Mesenteric fat pad (tissue), 1 donor: ENCODE measurements around the gene SUSD1. TPM values are rescaled to one million over a fixed set of nuclear protein-coding genes. Genes with fewer than 3 reads are reported as not detected.
"Not testable (repeated sequence)": the region's sequence is repeated elsewhere in the genome, so short reads cannot be mapped to it uniquely, and the experiment has no call there.

Experiments
- DNase-seq: peaks from one replicate; pipeline ENCODE4 v3.0.0-alpha.2; 2020; ENCODE audit warnings: low spot score
- total RNA-seq: library from RNA; stranded (reverse); fragmentation: NEBNext Ultra II Directional; extraction: Animal tissue kit (Norgen Biotek cat#: 25700); gene quantifications from one replicate; pipeline ENCODE4 v1.2.1, GENCODE V29; 2021
- donor health status: DM: yes; HTN: yes; CAD: no.

Gene SUSD1
- total RNA-seq, 1 donor from 2014 or later = 18.9 TPM

DNA sequence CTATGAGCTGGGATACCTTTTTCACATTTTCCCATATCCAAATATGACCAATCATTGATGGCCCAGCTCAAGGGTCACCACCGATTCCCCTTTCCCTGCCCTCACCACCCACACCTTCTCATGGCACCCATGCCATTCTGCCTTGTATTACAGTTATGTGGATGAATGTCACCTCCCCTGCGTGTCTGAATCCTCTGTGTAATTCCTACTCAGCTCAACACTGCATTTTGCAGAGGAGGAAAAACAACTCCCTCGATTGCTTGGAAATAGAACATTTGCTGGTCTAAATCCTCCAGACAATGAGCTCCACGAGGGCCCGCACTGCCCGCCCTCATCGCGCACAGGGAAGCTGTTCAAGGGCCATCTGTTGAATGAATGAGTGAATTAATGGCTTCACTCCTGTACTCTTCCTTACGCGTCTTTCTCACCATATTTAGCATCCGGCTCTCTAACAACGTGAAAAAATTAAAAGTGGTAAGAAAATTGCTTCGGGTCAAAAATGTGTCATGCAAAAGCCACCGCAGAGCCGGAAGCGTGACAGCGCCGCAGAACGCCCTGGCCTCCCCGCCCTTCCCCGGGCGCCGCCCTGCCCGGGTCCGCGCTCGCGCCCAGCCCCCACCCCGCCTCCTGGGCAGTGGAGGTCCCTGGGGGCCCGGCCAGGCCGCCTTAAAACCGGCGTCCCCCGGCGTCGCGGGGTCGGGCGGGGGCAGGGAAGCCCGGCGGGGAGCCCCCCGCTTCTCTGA is 704 bp downstream of the SUSD1 start:
- DNase-seq = peak; percentile 92

DNA sequence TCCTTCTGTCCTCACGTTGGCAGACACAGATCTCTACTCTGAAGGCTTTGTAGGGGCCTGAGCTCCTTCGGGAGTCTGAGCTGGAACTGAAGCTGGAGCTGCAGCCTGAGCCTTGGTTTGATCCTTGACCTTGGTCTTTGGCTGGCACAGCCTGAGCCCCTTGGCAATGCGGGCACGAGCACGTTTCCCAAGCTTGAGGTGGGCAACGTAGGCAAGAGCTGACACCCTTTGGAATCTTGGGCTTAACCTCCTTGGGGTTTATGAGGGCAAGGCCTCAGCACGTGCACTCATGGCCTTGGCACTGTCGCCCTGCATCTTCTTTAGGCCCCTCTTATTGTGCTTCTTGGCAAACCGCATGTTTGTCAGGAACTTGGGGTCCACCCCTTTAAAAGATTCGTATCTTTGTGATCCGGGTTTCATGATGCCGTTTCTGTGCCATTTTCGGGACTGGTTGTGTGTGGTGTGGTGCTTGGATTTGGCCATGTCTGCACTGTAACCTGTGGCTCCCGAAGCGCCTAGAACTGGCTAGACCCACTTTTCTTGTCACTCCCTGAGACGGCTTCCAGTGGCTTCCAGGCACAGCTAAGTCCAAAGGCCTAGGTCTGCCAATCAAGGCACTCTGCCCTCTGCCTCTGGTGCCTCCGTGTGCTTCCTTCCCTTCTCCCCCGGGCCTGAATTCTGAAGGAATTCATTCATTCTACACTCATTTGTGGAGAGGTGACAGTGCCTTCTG is 1.4 kb downstream of the SUSD1 start:
- no peak for DNase-seq

DNA sequence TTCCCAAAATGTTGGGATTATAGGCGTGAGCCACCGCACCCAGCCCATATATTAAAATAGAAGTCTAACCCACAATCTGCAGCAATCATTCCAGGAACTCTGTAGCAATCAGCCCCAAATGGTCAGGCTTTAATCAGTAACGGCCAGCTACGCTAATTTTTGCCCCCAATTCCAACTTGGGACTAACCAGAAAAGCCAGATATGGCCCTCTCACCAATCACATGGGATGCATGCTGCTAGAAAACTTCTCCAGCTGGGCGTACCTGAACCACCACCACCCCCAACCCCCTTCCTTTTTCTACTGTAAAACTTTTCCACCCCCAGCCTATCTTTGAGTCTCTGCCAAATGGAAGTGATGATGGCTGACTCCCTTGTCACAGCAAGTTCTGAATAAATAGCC is 4.1 kb downstream of the SUSD1 start:
- no peak for DNase-seq

DNA sequence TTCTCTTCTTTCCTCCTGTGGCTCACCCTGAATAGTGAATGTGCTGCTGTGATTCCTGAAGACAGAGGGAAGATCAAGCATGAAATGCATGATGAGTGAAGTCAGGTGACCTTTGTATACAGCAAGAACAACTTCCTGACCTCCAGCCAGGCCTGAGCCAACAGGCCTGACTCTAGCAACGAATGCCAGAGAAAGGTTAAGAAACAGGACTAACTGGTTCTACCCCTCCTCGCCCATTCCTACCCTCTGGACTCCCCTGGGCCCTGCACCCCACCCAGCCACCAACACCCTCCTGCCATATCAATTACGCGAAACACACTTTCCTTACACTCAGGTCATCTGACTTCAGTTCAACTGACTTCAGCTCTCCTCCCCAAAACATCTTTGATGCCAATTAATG is 4.9 kb downstream of the SUSD1 start:
- DNase-seq = no peak

DNA sequence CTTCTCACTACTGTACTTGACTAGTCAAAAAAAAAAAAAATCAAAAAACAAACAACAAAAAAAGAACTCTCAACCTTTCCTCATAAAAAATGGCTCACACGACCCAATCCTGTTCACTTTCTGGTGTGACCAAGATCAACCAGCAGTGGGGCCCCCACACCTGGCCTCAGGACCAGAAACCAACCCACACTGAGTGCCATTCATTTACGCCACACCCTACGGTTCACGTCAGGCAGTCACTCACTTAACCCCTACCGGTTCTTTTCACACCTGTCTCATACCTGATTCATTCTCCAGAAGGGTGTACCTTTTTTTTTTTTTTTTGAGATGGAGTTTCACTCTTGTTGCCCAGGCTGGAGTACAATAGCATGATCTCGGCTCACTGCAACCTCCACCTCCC is 5.7 kb downstream of the SUSD1 start:
- DNase-seq = no peak

DNA sequence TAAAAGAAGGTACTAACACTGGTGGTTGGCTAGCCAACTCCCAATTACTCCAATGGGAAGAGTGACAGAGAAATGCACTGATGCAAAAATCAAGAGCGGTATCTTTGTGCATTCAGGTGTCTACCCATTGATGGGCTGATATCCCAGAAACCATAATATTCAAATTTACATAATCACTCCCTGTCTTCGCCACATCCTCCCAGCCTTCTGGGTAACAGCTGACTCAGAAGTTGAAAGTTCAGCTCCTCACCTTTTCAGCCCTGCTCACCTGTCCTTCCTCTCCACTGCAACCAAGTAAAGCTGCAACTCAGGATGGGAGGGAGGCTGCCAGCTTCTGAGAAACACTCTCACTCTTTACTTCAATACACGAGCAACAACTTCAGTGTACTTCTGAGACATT is 6.9 kb downstream of the SUSD1 start:
- DNase-seq = no peak

DNA sequence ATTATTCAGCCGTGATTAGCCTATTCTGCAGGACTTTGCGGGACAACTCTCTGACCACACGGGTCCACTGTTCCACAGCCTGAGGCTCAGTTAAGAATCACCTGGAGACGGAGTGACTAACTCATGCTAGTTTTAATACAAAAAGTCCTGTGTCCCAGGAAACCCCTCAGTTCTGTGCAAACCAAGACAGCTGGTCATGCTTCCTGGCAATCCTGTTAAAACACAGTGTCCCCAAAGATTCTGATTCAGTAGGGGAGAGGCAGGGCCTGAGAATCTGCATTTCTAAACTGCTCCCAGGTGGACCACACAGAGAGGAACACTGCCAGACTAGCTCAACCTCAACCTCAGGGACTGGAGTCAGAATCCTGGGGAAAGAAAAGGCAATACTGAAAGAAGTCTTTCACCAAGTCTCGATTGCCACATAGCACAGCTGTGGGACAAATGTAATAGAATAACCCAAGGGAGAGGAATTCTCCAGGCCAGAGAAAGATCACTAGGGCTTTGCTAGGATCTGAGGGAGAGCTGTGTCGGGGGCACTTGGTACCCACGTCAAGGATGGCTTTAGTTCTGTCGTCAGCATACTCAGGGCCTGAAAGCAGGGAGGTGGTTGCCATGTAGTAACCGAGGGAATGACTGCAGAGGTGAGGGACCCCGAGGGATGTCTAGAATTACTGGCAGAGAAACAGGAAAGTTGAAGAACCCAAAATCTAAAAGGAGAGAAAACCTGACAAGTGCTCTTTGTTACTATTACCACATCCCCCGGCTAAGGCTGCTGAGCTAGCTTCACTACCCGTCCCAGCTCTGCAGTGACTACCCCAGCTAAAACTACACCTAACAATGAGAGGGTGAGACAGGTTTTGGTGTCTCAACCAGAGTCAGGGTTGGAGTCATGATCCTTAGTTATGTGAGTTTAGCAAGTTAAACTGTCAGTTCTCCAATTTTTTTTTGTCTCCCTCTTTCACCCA is 8.6 kb downstream of the SUSD1 start:
- no peak for DNase-seq

DNA sequence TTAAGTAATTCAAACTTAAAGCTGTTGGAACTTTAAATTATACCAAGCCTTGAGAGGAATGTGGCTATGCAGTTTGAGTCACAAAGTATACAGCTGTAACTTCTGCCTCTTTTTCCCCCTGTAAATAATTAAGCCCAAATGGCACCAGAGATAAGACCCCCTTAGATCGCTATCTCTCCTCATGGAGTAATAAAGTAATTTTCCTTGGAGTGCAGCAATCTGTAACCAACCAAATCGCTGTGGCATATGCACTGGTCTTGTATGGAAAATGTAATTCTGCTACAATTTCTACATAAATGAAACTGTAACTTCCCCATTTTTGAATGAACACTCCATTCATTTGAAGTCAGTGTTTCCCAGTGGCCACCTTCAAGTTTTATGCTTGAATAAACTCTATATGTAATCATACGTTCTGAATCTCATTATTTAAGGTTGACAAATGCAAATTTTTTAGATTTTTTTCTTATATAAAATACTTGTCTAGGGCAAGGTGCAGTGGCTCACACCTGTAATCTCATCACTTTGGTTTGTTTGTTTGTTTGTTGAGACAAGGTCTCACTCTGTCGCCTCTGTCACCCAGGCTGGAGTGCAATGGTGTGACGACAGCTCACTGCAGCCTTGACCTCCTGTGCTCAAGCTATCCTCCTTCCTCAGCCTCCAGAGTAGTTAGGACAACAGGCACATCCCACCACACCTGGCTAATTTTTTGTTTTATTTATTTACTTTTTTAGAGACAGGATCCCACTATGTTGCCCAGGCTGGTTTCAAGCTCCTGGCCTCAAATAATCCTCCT is 12.3 kb downstream of the SUSD1 start:
- DNase-seq = no peak

DNA sequence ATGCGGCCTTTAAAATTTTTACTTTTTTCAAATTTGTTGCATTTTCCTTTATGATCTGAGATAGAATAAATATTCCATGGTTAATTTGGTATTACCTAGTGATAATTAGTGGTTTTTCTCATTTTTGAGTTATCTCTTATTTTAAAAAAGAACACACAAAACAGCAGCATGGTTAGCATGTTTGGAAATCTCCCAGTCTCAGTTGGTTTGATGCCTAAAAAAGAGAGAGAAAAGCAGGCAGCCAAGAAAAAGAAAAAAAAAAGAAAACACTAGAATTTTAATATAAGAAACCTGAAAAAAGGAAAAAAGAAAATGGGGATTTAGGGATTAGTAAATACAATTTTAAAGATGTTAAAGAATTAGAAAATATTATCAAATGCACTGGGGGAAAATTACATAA is 15.3 kb downstream of the SUSD1 start:
- DNase-seq = no peak

DNA sequence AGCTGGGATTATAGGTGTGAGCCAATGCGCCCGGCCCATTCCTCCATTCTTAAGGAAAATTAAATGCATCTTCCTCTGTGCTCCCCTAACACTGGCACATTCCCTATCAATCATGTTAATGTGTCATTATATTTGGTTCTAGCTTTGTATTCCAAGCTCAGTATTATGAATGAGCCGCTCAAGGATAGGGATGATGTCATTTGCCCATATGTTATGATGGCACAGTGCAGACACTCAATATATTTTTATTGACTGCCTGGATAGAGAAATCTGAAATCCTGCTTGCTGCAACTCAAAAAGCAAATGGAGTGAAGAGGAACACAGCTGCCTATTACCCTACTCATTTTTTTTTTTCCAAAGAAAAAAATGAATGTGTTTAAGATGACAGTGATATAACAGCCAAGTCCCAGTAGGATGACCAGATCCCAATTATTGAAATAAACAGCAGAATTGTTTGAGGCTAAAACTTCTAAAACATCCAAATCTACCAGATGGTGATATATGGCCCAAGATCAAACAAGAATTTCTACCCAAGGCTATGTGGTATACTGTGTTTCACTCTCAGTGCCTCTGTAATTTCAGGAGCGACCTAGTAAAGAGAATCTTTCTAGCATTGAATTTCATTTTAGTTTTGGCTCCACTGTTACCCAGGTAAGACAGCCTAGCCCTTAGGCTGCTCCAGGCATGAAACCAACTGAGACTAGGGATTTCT is 16.3 kb downstream of the SUSD1 start:
- no peak for DNase-seq

DNA sequence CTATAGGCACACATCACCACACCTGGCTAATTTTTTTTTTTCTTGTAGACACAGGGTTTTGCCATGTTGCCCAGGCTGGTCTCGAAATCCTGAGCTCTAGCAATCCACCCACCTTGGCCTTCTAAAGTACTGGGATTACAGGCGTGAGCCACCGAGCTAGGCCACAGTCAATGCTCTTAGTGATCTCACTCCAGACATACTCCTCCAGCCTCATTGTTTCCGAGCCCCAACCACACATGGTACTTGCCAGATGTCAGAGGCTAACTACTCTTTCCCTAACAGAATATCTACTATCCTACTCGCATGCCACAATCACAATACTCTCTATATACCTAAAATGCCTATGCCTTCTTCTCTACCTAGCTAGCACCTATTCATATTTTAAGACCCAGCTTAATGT is 17.1 kb downstream of the SUSD1 start:
- no peak for DNase-seq

DNA sequence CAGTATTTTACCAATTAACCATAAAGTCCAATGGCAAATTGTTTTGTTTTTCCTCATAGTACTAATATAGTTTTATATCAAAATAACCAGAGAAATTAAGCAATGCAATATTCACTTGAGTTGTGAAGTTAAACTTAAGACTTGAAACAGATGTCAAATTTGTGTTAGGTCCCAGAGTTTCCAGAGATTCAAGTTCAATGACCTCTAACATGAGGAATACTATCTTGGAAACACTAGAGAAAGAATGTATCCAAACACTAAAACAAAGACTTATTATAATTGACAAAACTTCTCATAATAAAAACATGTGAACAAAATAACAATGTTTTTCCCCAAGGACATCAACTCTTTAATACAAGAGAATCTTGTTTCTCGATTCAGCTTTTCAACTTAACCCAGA is 18.0 kb downstream of the SUSD1 start:
- no peak for DNase-seq

DNA sequence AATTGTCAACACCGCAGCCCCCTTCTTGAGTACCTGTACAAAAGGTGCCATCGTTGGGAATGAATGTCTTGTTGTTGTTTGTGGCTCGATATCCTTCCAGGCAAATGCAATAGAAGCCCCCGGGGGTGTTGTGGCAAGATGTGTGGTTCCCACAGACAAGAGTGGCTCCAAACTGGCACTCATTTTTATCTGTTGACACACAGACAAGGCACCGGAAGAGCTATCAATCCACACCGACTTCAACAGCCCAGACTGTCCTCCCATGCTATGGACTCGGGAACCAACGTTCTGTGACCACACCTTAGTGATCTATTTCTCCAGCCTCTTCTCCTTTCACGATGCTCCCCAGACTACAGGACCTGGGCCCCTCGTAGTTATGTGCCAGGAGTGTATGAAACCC is 25.9 kb downstream of the SUSD1 start:
- no peak for DNase-seq

DNA sequence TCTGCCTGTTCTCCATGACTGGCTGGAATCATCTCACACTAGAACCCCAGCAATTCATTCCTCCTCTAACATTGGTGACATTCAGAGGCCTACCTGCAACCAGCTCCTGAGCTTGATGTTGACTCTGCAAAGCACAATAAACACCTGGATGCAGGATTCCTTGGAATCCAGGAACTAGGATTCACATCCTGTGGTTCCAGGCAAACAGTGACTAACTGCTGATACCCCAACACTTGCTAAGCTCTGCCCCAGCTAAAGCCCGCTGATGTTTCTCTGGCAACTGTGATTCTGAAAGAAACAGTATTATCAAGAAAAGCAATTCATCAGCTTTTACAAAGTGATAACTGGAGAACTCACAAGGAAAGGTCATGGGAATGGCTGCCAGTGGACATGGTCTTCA is 29.2 kb downstream of the SUSD1 start:
- no peak for DNase-seq

DNA sequence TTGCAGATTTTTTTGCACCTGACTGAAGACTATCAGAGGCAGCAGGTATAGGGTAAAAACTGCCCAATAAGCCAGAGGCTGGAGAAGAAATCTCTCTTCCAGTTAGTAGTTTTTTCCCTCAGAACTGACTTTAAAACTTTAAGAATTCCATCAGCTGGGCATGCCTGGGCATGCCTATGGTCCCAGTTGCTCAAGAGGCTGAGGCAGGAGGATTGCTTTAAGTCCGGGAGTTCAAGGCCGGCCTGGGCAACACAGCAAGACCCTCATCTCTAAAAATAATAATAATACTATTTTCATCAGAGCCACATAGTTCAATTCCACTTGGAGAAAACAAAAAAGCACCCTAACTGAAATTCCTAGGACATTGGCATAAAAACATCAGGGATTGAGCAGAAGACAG is 30.3 kb downstream of the SUSD1 start:
- no peak for DNase-seq

DNA sequence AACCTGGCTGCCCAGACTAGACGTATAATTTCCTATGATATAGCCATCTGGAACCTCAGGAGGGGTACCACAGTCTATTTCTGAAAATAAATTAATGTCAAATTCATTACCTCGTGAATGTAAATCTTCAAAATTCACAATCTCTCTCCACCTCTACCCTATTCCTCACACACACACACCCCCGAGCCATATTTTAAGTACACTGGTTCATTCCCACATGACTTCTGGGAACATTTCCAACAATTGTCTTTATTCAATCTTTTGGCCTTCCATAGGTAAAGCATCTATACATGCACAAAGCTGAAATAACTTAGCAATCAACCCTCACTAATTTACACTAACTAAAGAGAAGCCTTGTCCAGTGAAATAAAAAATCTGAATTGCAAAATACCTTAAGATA is 32.7 kb downstream of the SUSD1 start:
- DNase-seq = no peak

DNA sequence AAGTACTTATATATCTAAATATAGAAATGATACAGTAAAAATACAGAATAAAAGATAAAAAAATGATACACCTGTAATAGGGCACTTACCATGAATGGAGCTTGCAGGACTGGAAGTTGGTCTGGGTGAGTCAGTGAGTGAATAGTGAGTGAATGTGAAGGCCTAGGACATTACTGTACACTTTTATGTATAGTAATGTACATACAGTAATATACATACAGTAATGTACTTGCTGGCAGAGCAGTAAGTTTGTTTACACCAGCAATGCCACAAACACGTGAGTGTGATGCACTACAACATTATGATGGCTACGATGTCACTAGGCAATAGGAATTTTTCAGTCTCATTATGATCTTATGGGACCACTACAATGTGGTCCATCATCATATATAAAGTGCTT is 34.2 kb downstream of the SUSD1 start:
- no peak for DNase-seq

DNA sequence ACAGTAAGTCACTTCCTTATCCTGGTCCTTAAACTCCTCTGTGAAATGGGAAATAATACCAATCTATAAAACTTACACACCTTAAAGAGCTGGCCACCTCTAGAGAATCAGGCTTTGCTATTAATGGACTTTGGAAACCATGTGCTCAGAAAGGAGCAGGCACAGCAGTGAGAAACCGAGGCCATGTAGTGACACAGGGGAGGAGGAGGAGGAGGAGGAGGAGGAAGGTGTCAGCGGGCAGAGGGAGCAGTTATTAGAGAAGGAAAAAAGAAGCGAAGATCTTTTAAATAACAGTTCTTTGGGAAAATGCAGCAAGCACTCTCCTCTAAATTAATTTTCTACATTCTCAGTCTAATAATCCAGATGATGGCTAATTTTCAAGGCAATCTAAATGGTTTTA is 38.0 kb downstream of the SUSD1 start:
- DNase-seq = no peak

DNA sequence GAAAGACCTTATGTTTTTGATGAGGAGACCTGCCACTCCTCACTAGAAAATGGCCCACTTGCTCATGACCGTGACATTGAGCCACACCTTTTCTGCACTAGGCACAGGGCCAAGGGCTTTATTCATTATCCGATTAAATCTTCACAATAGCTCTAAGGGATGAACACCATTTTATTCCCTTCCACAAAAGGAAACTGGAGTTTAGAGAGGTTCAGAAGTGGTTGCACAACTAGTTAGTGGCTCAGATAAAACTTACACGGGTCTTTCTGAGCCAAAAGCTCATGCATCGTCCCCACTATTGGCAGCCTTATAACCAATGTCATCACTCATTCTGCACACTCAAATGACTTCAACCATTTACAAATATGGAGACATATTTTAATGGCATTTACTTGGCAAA is 39.4 kb downstream of the SUSD1 start:
- DNase-seq = no peak

DNA sequence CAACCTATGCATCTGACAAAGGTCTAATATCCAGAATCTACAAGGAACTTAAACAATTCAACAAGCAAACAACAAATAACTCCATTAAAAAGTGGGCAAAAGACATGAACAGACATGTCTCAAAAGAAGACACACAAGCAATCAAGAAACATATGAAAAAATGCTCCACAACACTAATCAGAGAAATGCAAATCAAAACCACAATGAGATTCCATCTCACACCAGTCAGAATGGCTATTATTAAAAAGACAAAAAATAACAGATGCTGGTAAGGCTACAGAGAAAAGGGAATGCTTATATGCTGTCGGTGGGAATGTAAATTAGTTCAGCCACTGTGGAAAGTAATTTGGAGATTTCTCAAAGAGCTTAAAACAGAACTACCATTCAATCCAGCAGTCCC is 41.3 kb downstream of the SUSD1 start:
- DNase-seq = not testable (repeated sequence)
